K562 (cell line): ENCODE measurements around the gene TMEM132D. TPM values are rescaled to one million over a fixed set of nuclear protein-coding genes. Genes with fewer than 3 reads are reported as not detected.

ENCODE experiments used
- ATAC-seq: fragments of 200-7000 bp; cut with Tn5 transposase; 3 replicates; pipeline ENCODE4 v1.9.1; 2020; ENCODE audit warnings: moderate library complexity
- BruUV-seq: library from RNA; stranded (reverse); fragments of 400-500 nt; replicated peaks from 2 replicates; lab custom pipeline; 2021; lab: Mats Ljungman, UMichigan
- CTCF ChIA-PET: fragments of 300-600 bp; formaldehyde crosslinking; extraction: SDS; loops from one replicate; lab custom pipeline; 2021; ENCODE audit warnings: low intra/inter-chr PET ratio; lab: Yijun Ruan, JAX
- POLR2A ChIA-PET: fragments of 300-600, 350-650 bp; sonication (Branson Sonifier 250); formaldehyde crosslinking; extraction: SDS; loops from one replicate; lab custom pipeline; 2021; ENCODE audit warnings: antibody characterized with exemption, inconsistent platforms; lab: Yijun Ruan, JAX
- DNase-seq, 4 experiments: peaks; one replicate each; pipeline versions ENCODE4 v3.0.0 to v3.0.0-alpha.2; 2011 to 2018; ENCODE audit warnings: low spot score in 3 of 4, mixed read lengths in 3 of 4; ENCODE audit errors: extremely low read depth in 1 of 4
- FAIRE-seq: peaks from 2 replicates; lab custom pipeline; 2011; peaks lifted over from hg19 to GRCh38; lab: Jason Lieb, UNC
- H2AFZ ChIP-seq: 2 replicates; pipeline ENCODE4 v1.6.0; 2011; ENCODE audit warnings: low read depth, low read length, control low read depth, inconsistent platforms
- H3K27ac ChIP-seq: fragments of 200-600 bp; 3 replicates; pipeline ENCODE4 v1.8.0; 2011; ENCODE audit warnings: low read depth, mild to moderate bottlenecking, control low read depth, inconsistent platforms, low read length, moderate library complexity, mixed read lengths; ENCODE audit errors: extremely low read depth
- H3K27me3 ChIP-seq, 2 experiments: fragments of 300-600 bp in 1 of 2; 2 replicates in 1 of 2; 3 replicates in 1 of 2; pipeline versions ENCODE4 v1.6.0 to v1.8.0; 2011; ENCODE audit warnings: inconsistent platforms in 2 of 2, low read length in 2 of 2, mild to moderate bottlenecking in 1 of 2, mixed read lengths in 1 of 2, moderate library complexity in 1 of 2; ENCODE audit not compliant: control insufficient read depth in 2 of 2, insufficient read depth in 2 of 2
- H3K36me3 ChIP-seq: fragments of 300-600 bp; 3 replicates; pipeline ENCODE4 v1.8.0; 2011; ENCODE audit warnings: mild to moderate bottlenecking, low read length, inconsistent platforms; ENCODE audit not compliant: control insufficient read depth, insufficient read depth
- H3K4me1 ChIP-seq, 2 experiments: fragments of 200-600 bp in 1 of 2; replicated peaks in 1 of 2; 2 replicates in 1 of 2; 3 replicates in 1 of 2; pipeline versions ENCODE4 v1.5.1 to v1.8.0; 2011; ENCODE audit warnings: inconsistent platforms in 2 of 2, low read length in 2 of 2, mild to moderate bottlenecking in 1 of 2, mixed read lengths in 1 of 2, moderate library complexity in 1 of 2; ENCODE audit not compliant: control insufficient read depth in 2 of 2, insufficient read depth in 2 of 2
- H3K4me2 ChIP-seq: 2 replicates; pipeline ENCODE4 v1.6.1; 2011; ENCODE audit warnings: low read length, control low read depth, inconsistent platforms, mixed read lengths; ENCODE audit not compliant: insufficient read depth
- H3K4me3 ChIP-seq: fragments of 200-600 bp; sonication (generic), shearing (Covaris generic); 2 replicates; pipeline ENCODE4 v1.5.1; 2016; ENCODE audit warnings: control low read depth, inconsistent platforms
- H3K79me2 ChIP-seq: fragments of 200-600 bp; 3 replicates; pipeline ENCODE4 v1.8.0; 2011; ENCODE audit warnings: low read length, inconsistent platforms; ENCODE audit not compliant: control insufficient read depth, insufficient read depth
- H3K9ac ChIP-seq, 2 experiments: 2 replicates each; pipeline versions ENCODE4 v1.6.0 to v1.6.1; 2011; ENCODE audit warnings: low read depth in 2 of 2, low read length in 2 of 2, control low read depth in 1 of 2, inconsistent platforms in 1 of 2, mild to moderate bottlenecking in 1 of 2, mixed read lengths in 1 of 2; ENCODE audit not compliant: insufficient read depth in 1 of 2
- H3K9me1 ChIP-seq: one replicate; pipeline ENCODE4 v1.6.0; 2011; ENCODE audit warnings: inconsistent platforms, mild to moderate bottlenecking, low read length, moderate library complexity; ENCODE audit not compliant: control insufficient read depth, insufficient read depth
- H3K9me3 ChIP-seq: replicated peaks from 2 replicates; pipeline ENCODE4 v1.5.1; 2011; ENCODE audit warnings: low read depth, low read length, inconsistent platforms; ENCODE audit not compliant: control insufficient read depth, insufficient read depth
- H4K20me1 ChIP-seq: replicated peaks from 2 replicates; pipeline ENCODE4 v1.6.1; 2011; ENCODE audit warnings: low read length, inconsistent platforms, mixed read lengths; ENCODE audit not compliant: control insufficient read depth, insufficient read depth
- CCAR2 ChIP-seq: fragments of 200-400 bp; formaldehyde crosslinking; IDR thresholded peaks from 2 replicates; pipeline ENCODE4 v1.6.1; 2017; ENCODE audit warnings: mild to moderate bottlenecking, low read depth, low read length
- FOXK2 ChIP-seq, 2 experiments: fragments of 450-650 bp; IDR thresholded peaks in 1 of 2; conservative IDR thresholded peaks in 1 of 2; 2 replicates each; pipeline ENCODE4 v1.6.1; 2016; ENCODE audit warnings: low read depth in 2 of 2, mild to moderate bottlenecking in 1 of 2
- KDM1A ChIP-seq, 2 experiments: fragments of 450-650 bp; IDR thresholded peaks; 2 replicates each; pipeline ENCODE4 v1.6.1; 2016; ENCODE audit warnings: mild to moderate bottlenecking in 2 of 2
- MAZ ChIP-seq, 2 experiments: fragments of 450-650 bp in 1 of 2; sonication (generic) in 1 of 2; formaldehyde crosslinking; IDR thresholded peaks in 1 of 2; conservative IDR thresholded peaks in 1 of 2; 2 replicates each; pipeline versions ENCODE4 v1.4.0 to v1.5.0; 2020; ENCODE audit warnings: mild to moderate bottlenecking in 1 of 2, missing genetic modification reagents in 1 of 2
- NCOA1 ChIP-seq: fragments of 450-650 bp; IDR thresholded peaks from 2 replicates; pipeline ENCODE4 v1.6.1; 2016; ENCODE audit warnings: low read depth
- RFX1 ChIP-seq: fragments of 450-650 bp; IDR thresholded peaks from 2 replicates; pipeline ENCODE4 v1.6.1; 2016; ENCODE audit warnings: mild to moderate bottlenecking, moderate library complexity
- SMARCB1 ChIP-seq: IDR thresholded peaks from 2 replicates; pipeline ENCODE4 v1.6.1; 2011; ENCODE audit warnings: improper control_type of control experiment, low read depth; ENCODE audit not compliant: insufficient read length
- WGBS: fragments of 100-300 bp; shearing (Covaris generic); methylation state at CpG from one replicate; pipeline ENCODE4 v1.1.6; 2016; ENCODE audit warnings: low coverage, mixed read lengths; ENCODE audit not compliant: insufficient coverage; ENCODE audit errors: missing lambda C conversion rate; 5-methylcytosine and 5-hydroxymethylcytosine counted together
- in situ Hi-C: fragments of 300-500 bp; cut with MboI; formaldehyde crosslinking; loops from 4 replicates; pipeline ENCODE4 v1.15.0; 2018; ENCODE audit warnings: inconsistent platforms, mixed read lengths
- intact Hi-C: fragments of 100-400 bp; cut with micrococcal nuclease; formaldehyde crosslinking; loops from 2 replicates; pipeline ENCODE4 v1.14.2; 2022
- polyA plus RNA-seq, 8 experiments: library from polyadenylated mRNA; depleted of rRNA in 4 of 8; stranded (reverse) in 5 of 8; unstranded in 3 of 8; fragments of >200 nt; fragmentation: Nextera tagmentation in 2 of 8; fragmentation: Illumina TruSeq in 1 of 8; extraction: Ambion mirVana in 2 of 8; extraction: Trizol in 1 of 8; gene quantifications; 2 replicates each; pipeline versions ENCODE4 v1.2.1 to v1.2.3, GENCODE V29; 2011 to 2014; ENCODE audit warnings: inconsistent platforms in 1 of 8, missing spikeins in 1 of 8
- total RNA-seq, 7 experiments: library from RNA; depleted of rRNA in 6 of 7; stranded (reverse); fragments of >200 nt in 6 of 7; fragmentation: Illumina TruSeq in 2 of 7; extraction: Trizol in 2 of 7; gene quantifications; 2 replicates each; pipeline versions ENCODE4 v1.2.1 to v1.2.3, GENCODE V29; 2011 to 2021; ENCODE audit warnings: low replicate concordance in 1 of 7

The TMEM132D gene
- total and polyA plus RNA-seq, 9 of the 15 experiments (the other 6 are each of a cell fraction or from before 2014, with no cell fraction given): not detected

GRCh38 chr12:129635021-129635685, 268.7 kb downstream of the TMEM132D start:
- H3K9ac ChIP-seq: no peak overlapping the region
- peaks cover 0 to 9% of the 10 kb centered on the region in 2 experiments; a peak in 2 of 5 replicates for H3K27me3 ChIP-seq
- H3K4me1 ChIP-seq: no peaks in the 10 kb centered on the region
- intact Hi-C loops (no loop called here), in situ Hi-C loops (no loop called here)
- no peak for DNase-seq
- TF ChIP-seq KDM1A (IDR thresholded peaks at IDR 0.05): no peak
- TF ChIP-seq CCAR2: no peak
- TF ChIP-seq RFX1: peak; percentile 18; the same call in 1 of the 2 replicates
- no peak for TF ChIP-seq FOXK2 (conservative IDR thresholded peaks at IDR 0.05 in 1 of 2, IDR thresholded peaks at IDR 0.05 in 1 of 2; ENCODE audit: low read depth in 2 of 2)
- no peak for TF ChIP-seq MAZ (CRISPR knock-in tag; conservative IDR thresholded peaks at IDR 0.05 in 1 of 2, IDR thresholded peaks at IDR 0.05 in 1 of 2)
- ChIA-PET POLR2A (no interaction called here), CTCF (no interaction called here)
- no peak for ATAC-seq
- no TSS peak for BruUV-seq
- 3% methylated on average over 5 of the region's 6 CpGs for whole genome bisulfite sequencing
- H2AFZ ChIP-seq: no peak overlapping the region
- no peaks in the 10 kb centered on the region for H3K9me1 ChIP-seq
- H3K4me3 ChIP-seq: no peak overlapping the region
- no peak overlapping the region for H3K27ac ChIP-seq
- H3K79me2 ChIP-seq: no peaks in the 10 kb centered on the region
- no peak overlapping the region for H3K4me2 ChIP-seq
- FAIRE-seq: no peak
- H4K20me1 ChIP-seq: no peaks in the 10 kb centered on the region
- H3K36me3 ChIP-seq: no peaks in the 10 kb centered on the region
- no peaks in the 10 kb centered on the region for H3K9me3 ChIP-seq

GRCh38 chr12:129631316-129631715, 272.5 kb downstream of the TMEM132D start:
- ATAC-seq (no peak), DNase-seq (no peak), FAIRE-seq (no peak)
- Histone ChIP-seq H3K27me3 (peaks cover 0 to 9% of the 10 kb centered on the region in 2 experiments; a peak in 2 of 5 replicates), H3K4me3 (no peak overlapping the region), H3K27ac (no peak overlapping the region), H3K36me3 (no peaks in the 10 kb centered on the region), H3K9me3 (no peaks in the 10 kb centered on the region), H3K9ac (no peak overlapping the region), H3K79me2 (no peaks in the 10 kb centered on the region), H2AFZ (no peak overlapping the region), H4K20me1 (no peaks in the 10 kb centered on the region), H3K9me1 (no peaks in the 10 kb centered on the region), H3K4me2 (no peak overlapping the region), H3K4me1 (no peaks in the 10 kb centered on the region)
- in situ Hi-C loops (no loop called here), intact Hi-C loops (no loop called here)
- WGBS: 1% methylated on average over 6 of the region's 6 CpGs
- ChIA-PET POLR2A (no interaction called here), CTCF (no interaction called here)
- TF ChIP-seq SMARCB1 (no peak), NCOA1 (no peak)
- no TSS peak for BruUV-seq
